Kidney (tissue), 14 donors: ENCODE results near the gene RIN3. TPM values are rescaled to one million over a fixed set of nuclear protein-coding genes. Genes with fewer than 3 reads are reported as not detected.

Source experiments
- DNase-seq, 5 donors: peaks; one replicate each; pipeline ENCODE4 v3.0.0-alpha.2; 2013 to 2020
- FAIRE-seq: peaks from 2 replicates; lab custom pipeline; 2012; peaks lifted over from hg19 to GRCh38; lab: Jason Lieb, UNC
- H3K27ac ChIP-seq, 2 donors: one replicate each; pipeline ENCODE4 v1.7.0; 2013; ENCODE audit warnings: low read depth in 2 of 2, low read length in 2 of 2, inconsistent platforms in 1 of 2
- H3K27me3 ChIP-seq: one replicate; pipeline ENCODE4 v1.7.1; 2013; ENCODE audit warnings: low read length, inconsistent platforms; ENCODE audit not compliant: control insufficient read depth, insufficient read depth
- H3K36me3 ChIP-seq, 3 donors: one replicate each; pipeline versions ENCODE4 v1.7.0 to v1.7.1; 2013; ENCODE audit warnings: low read length in 3 of 3, control low read depth in 1 of 3, inconsistent platforms in 1 of 3; ENCODE audit not compliant: insufficient read depth in 3 of 3, control insufficient read depth in 2 of 3
- H3K4me1 ChIP-seq, 3 donors: one replicate each; pipeline versions ENCODE4 v1.7.0 to v1.7.1; 2013; ENCODE audit warnings: low read length in 3 of 3, inconsistent platforms in 1 of 3, low read depth in 1 of 3; ENCODE audit not compliant: control insufficient read depth in 2 of 3, insufficient read depth in 2 of 3
- H3K4me3 ChIP-seq, 3 donors: one replicate each; pipeline versions ENCODE4 v1.7.0 to v1.8.1; 2013; ENCODE audit warnings: low read length in 3 of 3, control low read depth in 1 of 3, inconsistent platforms in 1 of 3
- H3K9ac ChIP-seq, 3 donors: one replicate each; pipeline versions ENCODE4 v1.7.0 to v1.7.1; 2013; ENCODE audit warnings: low read length in 3 of 3, control low read depth in 1 of 3, inconsistent platforms in 1 of 3
- H3K9me3 ChIP-seq, 3 donors: one replicate each; pipeline versions ENCODE4 v1.7.0 to v1.7.1; 2013; ENCODE audit warnings: low read length in 3 of 3, control low read depth in 1 of 3, inconsistent platforms in 1 of 3; ENCODE audit not compliant: control insufficient read depth in 2 of 3, insufficient read depth in 1 of 3
- CTCF ChIP-seq: IDR thresholded peaks from 3 replicates; pipeline ENCODE4 v1.5.1; 2012; ENCODE audit warnings: mild to moderate bottlenecking, moderate library complexity, borderline replicate concordance; ENCODE audit not compliant: insufficient read depth; ENCODE audit errors: extremely low read depth
- intact Hi-C: fragments of 100-400 bp; cut with DNase I; formaldehyde crosslinking; loops from one replicate; pipeline ENCODE4 v1.11.1; 2022
- polyA plus RNA-seq: library from polyadenylated mRNA; stranded (reverse); fragments of 350-450 nt; fragmentation: Illumina TruSeq; extraction: RNeasy Lipid Tissue Mini Kit (QIAGEN cat#74804); gene quantifications from one replicate; pipeline ENCODE4 v1.2.3, GENCODE V29; 2014; ENCODE audit warnings: low read depth, low replicate concordance; ENCODE audit not compliant: insufficient read depth
- total RNA-seq: library from RNA; stranded (reverse); fragmentation: NEBNext Ultra II Directional; extraction: Animal tissue kit (Norgen Biotek cat#: 25700); gene quantifications from one replicate; pipeline ENCODE4 v1.2.1, GENCODE V29; 2021
- donor health status: control.
- donor health status: control.
- donor health status: control.
- donor health status: control.
- donor health status: control.
- donor health status: DM: yes; HTN: yes; CAD: no.
- donor health status: Normal renal cell carcinoma (clear cell type).

RIN3 gene
- total and polyA plus RNA-seq, 2 donors from 2014 or later = 7.1 to 30.4 TPM

GRCh38 chr14:92719421-92719820, 205.8 kb downstream of the RIN3 start:
- TF ChIP-seq CTCF = no peak
- intact Hi-C loops = loop anchor here (10.0 kb wide), 1 partner anchor 65 kb away; no protein-coding TSS in a partner anchor
- no peak overlapping the region for H3K9ac ChIP-seq
- FAIRE-seq (no peak), DNase-seq (no peak)
- H3K27me3 ChIP-seq = no peaks in the 10 kb centered on the region
- H3K9me3 ChIP-seq = no peaks in the 10 kb centered on the region
- no peak overlapping the region for H3K27ac ChIP-seq
- no peak overlapping the region for H3K4me3 ChIP-seq
- no peaks in the 10 kb centered on the region for H3K4me1 ChIP-seq
- H3K36me3 ChIP-seq = peaks cover 0 to 14% (median 5%) of the 10 kb centered on the region in 3 donors

GRCh38 chr14:92719890-92720323, 206.3 kb downstream of the RIN3 start:
- no peak for DNase-seq
- TF ChIP-seq CTCF = no peak
- no peak overlapping the region for H3K27ac ChIP-seq

DNA sequence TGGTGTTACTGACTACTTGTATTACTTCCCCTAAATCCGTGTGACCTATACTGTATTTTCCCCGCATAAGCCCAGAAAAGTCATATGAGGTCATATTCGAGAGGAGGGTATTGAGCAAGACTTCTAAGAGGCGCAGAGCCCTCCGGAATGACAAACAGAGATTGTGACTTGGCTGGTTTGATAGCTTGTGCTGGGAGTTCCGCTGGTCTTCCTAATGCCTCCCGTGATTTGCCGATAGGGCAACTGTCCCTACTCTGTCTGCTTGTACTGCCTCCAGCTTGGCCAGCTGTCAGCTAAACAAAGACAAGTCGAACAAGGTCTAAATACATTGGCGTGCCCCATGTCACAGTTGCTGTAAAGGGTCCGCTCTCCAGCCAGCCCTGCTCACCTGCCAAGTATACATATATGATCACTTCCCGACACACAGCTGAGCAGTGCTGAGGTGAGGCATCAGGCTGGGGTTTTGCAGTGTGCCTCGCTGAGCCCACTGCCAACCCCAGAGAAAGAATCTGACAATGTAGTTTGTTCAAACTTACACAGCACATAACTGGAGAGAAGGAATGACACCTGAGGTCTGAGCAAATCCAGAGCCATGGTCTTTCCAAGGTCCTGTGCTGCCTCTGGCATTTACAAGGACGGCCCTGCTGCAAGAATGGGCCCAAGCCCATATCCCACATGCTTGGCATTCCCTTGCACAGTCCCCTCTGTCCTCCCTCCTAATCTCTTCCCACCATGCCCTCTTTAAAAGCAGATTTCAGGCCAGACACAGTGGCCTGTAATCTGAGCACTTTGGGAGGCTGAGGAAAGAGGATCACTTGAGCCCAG, 211.1 kb downstream of the RIN3 start:
- Histone ChIP-seq H3K9ac (no peak overlapping the region), H3K4me3 (no peak overlapping the region), H3K4me1 (peaks cover 0 to 8% (median 0%) of the 10 kb centered on the region in 3 donors), H3K27me3 (no peaks in the 10 kb centered on the region), H3K9me3 (no peaks in the 10 kb centered on the region), H3K36me3 (peaks cover 0 to 5% (median 3%) of the 10 kb centered on the region in 3 donors), H3K27ac (no peak overlapping the region)
- DNase-seq = peak in 1 of 5 donors; percentile 18
- TF ChIP-seq CTCF = no peak
- intact Hi-C loops = no loop called here
- no peak for FAIRE-seq

More at GRCh38 chr14:92719890-92720323, 206.3 kb downstream of the RIN3 start:
- peaks cover 0 to 13% (median 7%) of the 10 kb centered on the region in 3 donors for H3K36me3 ChIP-seq
- H3K4me1 ChIP-seq = no peaks in the 10 kb centered on the region
- H3K9ac ChIP-seq = no peak overlapping the region
- intact Hi-C loops = loop anchor here (10.0 kb wide), 1 partner anchor 65 kb away; no protein-coding TSS in a partner anchor
- H3K4me3 ChIP-seq = no peak overlapping the region
- no peaks in the 10 kb centered on the region for H3K27me3 ChIP-seq
- no peaks in the 10 kb centered on the region for H3K9me3 ChIP-seq
- no peak for FAIRE-seq
